Measurements from ENCODE around the gene ADAM19.
A peak's percentile ranks its signal among the peaks of the same experiment; 100 is the strongest.

Gene ADAM19

GRCh38 chr5:157516006-157516405, 59.6 kb downstream of the ADAM19 start:
- DNase-seq (ENCODE audit: low read depth), result no peak

DNA sequence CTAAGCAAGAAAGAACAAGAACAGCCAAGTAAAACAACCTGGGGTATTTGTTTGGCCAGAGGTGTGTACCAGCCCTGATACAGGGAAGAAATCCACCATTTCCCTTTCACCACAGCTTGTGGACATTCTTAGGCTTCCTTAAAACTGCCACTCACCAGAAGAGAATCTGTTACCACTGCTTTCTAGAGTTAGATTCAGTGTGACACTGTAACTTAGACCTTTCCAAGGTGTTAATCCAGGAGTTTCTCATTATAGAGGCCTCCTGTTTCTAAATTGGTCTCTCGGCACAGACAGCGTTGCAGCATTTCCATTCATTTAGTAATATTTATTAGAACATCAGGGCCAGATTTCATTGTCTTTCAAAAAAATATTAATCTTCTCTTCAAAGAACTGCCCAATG, 60.6 kb downstream of the ADAM19 start:
- no peak for DNase-seq (ENCODE audit: low read depth)

DNA sequence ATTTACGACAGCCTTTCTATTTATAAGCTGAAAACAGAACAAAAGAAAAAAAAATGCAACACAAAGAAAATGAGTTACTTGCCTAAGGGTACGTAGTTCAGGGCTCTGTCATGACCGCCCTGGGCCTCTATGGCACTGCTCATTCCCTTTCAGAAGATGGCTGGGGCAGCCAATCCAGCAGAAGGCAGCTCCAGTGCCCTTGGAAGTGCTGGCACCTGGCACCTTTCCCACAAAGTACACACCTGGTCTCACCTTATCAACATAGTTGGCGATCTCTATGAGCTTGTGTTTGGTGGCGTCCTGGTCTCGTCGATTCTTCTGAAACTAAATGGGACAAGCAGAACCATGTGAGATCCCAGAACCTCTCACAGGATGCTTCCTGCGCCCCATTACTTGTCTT, 62.4 kb downstream of the ADAM19 start:
- DNase-seq (ENCODE audit: low read depth), result no peak

DNA sequence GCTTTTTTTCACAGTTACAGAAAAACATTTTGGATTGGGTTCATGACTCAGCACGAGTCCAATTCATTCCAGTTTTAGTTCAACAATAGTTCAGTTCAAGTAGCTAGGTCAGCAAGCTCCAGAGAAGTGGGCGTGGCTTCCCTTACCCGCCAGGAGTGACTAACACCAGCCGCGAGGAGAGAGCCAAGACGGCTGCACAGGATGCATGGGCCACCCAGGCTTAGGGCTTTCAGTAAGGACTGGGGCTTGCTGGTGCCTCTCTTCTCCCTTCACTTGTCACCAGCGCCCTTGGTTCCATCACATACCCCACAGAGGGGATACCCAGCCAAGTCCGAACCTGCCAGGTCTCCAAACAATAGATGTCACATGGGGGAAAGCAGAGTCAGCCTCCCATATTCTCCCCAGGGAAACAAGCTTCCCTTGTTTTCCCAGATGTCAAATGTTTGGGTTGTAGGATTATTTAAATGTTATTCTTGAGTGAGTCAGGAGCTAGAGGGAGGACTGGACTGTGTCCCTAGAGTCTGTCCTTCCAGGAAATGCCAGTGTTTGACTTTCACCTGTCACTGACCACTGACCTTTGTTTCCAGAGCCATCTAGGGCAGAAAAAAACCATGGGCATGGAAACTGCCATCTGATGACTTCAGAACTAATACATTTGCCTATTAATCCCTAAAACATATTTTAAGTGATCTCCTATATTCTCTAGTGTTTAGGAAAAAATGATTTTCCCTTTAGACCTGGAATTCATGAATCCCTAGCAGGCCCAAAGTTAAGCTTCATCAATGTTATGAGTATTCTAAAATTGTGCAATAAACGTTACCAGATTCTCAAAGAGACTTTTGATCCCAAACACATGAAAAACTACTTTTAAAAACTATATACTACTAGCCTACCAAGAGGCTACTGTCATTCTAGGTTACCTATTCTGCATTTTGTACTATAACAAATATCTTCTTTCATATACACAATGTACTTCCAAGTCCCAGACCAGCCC, 63.6 kb downstream of the ADAM19 start:
- DNase-seq (ENCODE audit: low read depth), result peak; percentile 7

- no peak for DNase-seq (ENCODE audit: low read depth)
Observed at GRCh38 chr5:157510682-157511081, 64.9 kb downstream of the ADAM19 start.

- no peak for DNase-seq (ENCODE audit: low read depth)
Observed at GRCh38 chr5:157509587-157509986, 66.0 kb downstream of the ADAM19 start.

- no peak for DNase-seq (ENCODE audit: low read depth)
Observed at GRCh38 chr5:157509093-157509492, 66.5 kb downstream of the ADAM19 start.

GRCh38 chr5:157506981-157507780, 68.4 kb downstream of the ADAM19 start:
- no peak for DNase-seq (ENCODE audit: low read depth)

DNA sequence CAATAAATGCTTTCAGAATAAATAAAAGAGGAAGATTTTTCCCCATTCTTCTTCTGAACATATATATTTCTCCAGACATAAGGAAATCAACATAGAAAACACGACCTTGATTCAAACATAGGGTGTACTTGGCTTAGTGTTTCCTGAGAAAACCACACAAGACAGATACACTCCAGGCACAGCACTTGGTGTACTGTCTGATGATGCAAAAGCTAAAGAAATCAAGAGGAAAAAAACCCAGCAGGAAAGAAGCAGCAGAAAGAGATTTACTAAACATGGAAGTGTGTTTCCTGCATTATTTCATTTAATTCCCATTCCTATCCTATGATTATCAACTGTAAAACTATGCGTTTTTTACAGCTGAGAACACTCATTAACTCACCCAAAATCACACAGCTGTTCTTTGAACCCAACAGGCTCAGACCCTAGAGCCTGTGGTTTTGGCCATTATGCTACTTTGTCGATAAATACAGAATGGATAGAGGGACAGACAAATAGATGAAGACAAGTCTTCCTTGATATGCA, 69.4 kb downstream of the ADAM19 start:
- no peak for DNase-seq (ENCODE audit: low read depth)

- no peak for DNase-seq (ENCODE audit: low read depth)
Observed at GRCh38 chr5:157505496-157505895, 70.1 kb downstream of the ADAM19 start.

GRCh38 chr5:157504053-157504452, 71.5 kb downstream of the ADAM19 start:
- no peak for DNase-seq (ENCODE audit: low read depth)

- no peak for DNase-seq (ENCODE audit: low read depth)
Observed at GRCh38 chr5:157502143-157502647, 73.4 kb downstream of the ADAM19 start.

- no peak for DNase-seq (ENCODE audit: low read depth)
Observed at GRCh38 chr5:157497875-157498611, 77.5 kb downstream of the ADAM19 start.

GRCh38 chr5:157496864-157497263, 78.7 kb downstream of the ADAM19 start:
- no peak for DNase-seq (ENCODE audit: low read depth)

DNA sequence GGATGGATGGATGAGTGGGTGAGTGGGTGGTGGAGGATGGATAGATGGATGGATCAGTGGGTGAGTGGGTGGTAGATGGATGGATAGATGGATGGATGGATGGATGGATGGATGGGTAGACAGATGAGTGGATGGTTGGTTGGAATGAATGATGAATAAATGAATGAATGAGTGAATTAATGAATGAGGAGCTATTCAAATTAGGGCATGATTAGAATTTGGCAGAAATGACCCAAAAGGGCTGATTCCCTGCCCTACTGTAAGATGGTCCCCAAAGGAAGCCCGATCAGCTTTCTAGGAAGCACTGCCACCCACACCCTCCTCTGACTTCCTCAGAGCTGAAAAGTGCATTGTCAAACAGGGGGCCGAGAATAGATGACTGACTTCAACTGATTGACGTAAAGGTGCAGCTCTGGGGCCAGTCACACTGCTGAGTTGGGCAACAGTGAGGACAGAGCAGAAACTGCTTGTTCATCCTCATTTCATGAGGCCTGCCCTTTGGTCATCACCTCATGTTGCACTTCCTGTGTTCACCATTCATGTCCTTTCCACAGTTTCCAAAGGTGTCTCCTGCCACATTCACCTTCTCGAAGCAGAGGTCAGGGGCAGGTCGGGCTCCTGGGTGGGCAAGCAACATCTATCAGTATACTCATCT, 81.3 kb downstream of the ADAM19 start:
- no peak for DNase-seq (ENCODE audit: low read depth)

DNA sequence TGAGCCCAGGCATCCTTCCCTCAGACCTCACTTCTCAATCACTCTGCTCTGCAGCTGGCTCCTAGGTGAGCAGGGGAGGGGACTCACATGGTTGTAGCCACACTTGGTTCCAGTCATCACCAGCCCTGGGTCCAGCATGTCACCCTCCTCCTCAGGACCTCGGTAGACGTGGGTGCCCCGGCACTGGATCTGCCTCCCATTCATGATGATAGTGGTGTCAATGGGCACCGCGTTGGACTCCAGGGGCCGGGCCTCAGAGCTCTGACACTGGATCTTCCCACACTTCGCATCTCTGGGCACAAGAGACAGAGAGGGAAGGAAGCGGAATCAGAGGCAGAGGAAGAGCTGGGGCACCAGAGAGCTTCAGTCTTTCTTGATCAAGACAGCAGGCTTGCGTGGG, 82.7 kb downstream of the ADAM19 start:
- DNase-seq (ENCODE audit: low read depth), result no peak

GRCh38 chr5:157491471-157491995, 84.0 kb downstream of the ADAM19 start:
- DNase-seq (ENCODE audit: low read depth), result no peak

- no peak for DNase-seq (ENCODE audit: low read depth)
Observed at GRCh38 chr5:157487358-157487757, 88.2 kb downstream of the ADAM19 start.

GRCh38 chr5:157486861-157487260, 88.7 kb downstream of the ADAM19 start:
- no peak for DNase-seq (ENCODE audit: low read depth)

DNA sequence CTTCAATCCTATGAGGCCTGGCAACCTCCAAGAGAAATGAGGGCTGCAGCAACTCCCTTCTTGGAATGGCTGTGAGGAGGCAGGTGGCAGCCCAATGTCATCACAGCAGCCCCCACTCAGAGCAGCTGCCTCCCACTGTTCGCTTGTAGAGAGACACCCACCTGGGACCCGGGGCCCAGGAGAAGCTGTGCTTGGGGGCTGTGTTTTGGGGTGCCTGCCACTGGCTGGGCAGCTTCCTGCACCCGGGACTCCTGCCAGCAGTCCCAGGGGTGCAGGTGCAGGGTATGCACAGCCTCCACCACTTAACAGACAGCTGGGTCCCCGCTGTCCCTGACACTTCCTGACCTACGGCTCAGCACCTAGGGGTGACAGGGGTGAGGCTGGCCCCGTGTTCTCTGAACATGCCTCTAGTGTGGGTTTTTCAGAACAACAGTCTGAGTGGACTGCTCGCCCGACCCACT, 89.3 kb downstream of the ADAM19 start:
- DNase-seq (ENCODE audit: low read depth), result no peak

DNA sequence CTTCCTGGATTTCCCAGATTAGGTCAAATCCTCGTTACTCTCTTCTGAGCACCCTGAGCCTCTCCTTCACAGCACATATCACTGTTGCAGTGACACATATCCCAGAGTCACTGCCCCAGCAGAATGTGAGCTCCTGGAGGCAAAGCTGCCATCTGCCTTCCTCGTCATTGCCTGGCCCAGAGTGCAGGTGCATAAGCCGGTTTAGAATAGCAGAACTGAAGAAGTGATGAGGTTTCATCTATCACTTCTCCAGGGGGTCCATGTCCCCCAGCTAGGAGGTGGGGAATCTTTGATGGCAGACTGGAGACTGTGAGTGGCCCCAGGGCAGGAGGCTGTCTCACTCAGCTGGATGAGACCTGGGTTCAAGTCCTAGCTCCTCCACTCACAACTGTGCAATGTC, 89.8 kb downstream of the ADAM19 start:
- DNase-seq (ENCODE audit: low read depth), result no peak
